ENCODE measurements around the gene RAB31. TPM values are rescaled to one million over a fixed set of nuclear protein-coding genes. Genes with fewer than 3 reads are reported as not detected.

RAB31 gene
- total RNA-seq, 1 donor from 2014 or later, result 80.7 TPM

DNA sequence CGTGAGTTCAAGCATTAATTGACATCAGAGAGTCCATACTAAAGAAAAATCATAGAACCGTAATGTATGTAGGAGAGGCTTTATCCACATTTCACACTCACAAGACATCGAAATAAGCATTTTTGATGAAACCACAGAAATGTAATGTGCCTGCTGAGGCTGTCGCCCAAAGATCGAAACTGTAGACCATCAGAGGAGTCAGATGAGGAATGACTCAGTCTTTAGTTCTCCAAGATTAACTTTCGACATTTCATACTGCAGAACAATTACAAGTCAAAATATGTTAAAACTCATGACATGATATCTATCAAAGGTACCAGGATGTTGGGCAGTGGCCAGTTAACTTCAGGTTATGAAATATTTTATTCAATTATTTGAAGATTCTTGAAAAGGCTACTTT, 79.6 kb downstream of the RAB31 start:
- no peak for DNase-seq (ENCODE audit: low spot score)

DNA sequence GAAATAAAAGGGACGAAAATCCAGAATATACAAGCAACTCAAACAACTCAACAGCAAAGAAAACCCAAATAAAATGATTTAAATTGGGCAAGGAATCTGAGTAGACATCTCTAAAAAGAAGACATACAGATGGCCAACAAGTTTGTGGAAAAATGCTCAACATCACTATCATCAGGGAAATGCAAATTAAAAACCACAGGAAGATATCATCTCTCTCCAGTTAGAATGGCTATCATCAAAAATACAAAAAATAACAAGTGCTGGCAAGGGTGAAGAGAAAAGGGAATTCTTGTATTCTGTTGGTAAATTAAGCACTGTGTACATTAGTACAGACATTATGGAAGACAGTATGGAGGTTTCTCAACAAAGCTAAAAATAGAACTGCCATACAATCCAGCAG, 80.0 kb downstream of the RAB31 start:
- DNase-seq (ENCODE audit: low spot score), result no peak

DNA sequence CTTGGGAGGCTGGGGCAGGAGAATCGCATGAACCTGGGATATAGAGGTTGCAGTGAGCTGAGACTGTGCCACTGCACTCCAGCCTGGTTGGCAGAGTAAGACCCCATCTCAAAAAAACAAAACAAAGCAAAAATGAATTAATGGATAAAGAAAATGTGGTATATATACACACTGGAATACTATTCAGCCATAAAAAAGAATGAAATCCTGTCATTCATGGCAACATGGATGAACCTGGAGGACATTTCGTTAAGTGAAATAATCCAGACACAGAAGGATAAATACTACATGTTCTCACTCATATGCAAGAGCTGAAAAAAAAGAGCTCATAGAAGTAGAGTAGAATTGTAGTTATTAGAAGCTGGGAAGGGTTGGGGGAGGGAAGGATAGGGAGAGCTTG, 80.8 kb downstream of the RAB31 start:
- no peak for DNase-seq (ENCODE audit: low spot score)

GRCh38 chr18:9790261-9790660, 82.2 kb downstream of the RAB31 start:
- DNase-seq (ENCODE audit: low spot score), result no peak

- DNase-seq (ENCODE audit: low spot score), result no peak
Measured at GRCh38 chr18:9791991-9792390, 83.9 kb downstream of the RAB31 start.

DNA sequence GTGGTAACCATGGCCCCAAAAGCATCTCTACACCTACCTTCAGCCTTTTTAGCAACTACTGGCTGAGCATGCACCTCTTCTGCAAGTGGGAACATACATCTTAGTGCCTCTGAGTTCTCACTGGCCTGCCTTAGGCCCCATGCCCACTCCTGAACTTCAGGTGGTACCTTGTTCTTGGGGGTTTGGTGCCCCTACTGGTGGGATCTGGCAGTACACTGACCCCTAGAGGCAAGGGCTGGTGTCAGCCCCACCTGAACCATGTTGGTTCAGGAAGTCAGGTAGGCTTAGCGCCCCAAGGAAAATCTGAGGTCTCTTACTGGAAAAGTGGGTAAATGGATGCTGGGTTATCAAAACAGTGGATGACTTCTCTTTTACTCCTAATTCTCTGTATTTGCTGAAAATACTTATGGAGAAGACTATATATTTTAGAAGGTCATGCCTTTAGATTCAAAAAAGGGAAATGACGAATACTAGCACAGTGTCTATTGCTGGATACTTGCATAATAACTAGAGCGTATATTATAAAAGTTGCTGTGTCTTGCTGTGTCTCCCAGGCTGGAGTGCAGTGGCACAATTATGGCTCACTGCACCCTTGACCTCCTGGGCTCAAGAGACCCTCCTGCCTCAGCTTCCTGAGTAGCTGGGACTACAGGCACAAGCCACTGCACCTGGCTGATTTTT, 84.6 kb downstream of the RAB31 start:
- no peak for DNase-seq (ENCODE audit: low spot score)

DNA sequence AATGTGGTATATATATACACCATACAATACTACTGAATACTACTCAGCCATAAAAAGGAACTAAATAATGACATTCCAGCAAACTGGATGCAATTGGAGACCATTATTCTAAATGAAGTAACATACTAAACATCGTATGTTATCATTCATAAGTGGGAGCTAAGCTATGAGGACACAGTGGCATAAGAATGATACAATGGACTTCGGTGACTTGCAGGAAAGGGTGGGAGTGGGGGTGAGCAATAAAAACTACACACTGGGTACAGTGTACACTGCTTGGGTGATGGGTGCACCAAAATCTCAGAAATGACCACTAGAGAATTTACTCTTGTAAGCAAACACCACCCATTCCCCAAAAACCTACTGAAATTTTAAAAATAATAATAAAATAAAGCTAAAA, 87.9 kb downstream of the RAB31 start:
- DNase-seq (ENCODE audit: low spot score), result no peak

DNA sequence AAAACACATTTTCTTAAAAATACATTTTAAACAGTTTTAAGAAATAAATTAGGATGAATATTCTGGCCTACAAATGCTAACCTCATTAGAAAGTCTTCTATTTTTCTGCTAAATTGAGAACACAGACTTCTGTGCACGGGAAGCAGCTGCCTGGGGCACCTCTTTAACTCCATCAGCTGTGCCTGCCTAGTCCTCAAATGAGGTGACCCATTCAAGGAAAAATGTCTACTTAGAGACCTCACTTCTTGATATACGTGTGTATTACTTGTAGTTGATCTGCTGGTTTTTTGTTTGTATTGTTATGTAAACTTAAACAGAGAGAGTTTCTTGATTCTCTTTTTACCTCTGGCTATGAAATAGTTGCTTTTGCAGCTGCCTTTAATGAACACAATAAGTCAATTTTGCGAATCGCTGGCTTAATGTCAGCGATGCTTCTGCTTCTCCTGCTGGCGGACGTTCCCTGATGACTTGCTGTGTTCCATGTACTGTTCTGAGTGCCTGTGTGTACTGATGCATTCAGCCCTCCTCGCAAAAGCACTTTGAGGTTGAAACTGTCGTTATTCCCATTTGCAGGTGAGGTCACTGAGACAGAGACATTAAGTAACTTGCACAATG, 88.9 kb downstream of the RAB31 start:
- DNase-seq (ENCODE audit: low spot score), result no peak

DNA sequence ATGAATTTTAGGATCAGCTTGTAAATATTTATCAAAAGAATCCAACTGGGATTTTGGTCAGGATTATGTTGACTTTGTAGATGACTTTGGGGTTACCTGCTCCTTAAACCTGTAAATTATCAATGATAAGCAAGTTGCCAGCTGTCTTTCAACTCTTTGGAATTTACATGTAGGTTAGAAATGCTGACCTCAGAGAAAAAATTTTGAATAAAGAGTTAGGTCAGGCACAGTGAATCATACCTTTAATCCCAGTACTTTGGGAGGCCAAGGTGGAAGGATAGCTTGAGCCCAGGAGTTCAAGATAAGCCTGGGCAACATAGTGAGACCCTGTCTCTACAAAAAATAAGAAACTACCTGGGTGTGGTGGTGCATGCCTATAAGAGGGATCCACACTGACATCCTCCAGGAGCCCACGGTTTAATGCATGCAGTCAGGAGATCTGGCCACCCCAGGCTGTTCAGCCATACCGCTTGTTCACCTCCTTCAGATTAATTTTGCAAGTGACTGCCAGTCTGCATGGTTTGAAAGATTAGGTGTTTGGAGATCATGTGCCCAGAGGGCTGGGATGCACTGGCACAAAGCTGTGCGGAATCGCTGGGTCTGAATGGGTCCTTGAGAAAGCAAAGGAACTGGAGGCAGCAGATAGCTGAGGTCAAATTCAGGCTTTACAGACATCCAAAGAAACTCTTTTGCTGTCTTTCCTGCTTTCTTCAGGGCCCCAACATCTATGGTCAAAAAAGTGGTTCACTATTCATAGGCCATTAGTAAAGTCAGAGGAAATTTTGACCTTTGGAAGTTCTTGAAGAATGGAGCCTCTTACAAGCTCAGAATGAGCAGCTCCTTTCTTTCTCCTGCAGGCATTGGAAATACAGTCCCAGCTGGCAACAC, 94.3 kb downstream of the RAB31 start:
- no peak for DNase-seq (ENCODE audit: low spot score)

DNA sequence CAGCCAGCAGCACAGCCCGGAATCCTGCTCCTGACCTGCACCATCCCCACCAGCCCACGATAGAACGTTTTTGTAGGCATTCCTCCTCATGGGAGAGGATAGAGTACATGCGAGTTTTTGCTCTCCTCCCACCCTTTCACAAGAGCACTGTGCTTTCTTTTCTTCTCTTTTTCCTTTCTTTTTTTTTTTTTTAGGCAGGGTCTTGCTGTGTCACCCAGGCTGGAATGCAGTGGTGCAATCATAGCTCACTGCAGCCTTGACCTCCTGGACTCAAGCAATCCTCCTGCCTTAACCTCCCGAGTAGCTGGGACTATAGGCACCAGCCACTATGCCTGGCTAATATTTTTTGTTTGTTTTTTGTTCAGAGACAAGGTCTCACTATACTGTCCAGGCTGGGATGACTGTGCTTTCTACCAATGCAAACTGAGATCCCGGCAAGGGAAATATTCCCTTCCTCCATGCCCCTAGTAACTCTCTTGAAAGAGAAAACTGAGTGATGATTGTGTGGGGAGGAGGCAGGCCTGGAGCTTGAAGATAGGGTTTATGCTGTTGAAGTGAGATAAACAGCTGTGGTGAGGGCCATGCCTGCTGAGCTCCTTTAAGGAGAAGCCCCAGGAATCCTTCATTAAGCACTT, 95.1 kb downstream of the RAB31 start:
- DNase-seq (ENCODE audit: low spot score), result no peak

DNA sequence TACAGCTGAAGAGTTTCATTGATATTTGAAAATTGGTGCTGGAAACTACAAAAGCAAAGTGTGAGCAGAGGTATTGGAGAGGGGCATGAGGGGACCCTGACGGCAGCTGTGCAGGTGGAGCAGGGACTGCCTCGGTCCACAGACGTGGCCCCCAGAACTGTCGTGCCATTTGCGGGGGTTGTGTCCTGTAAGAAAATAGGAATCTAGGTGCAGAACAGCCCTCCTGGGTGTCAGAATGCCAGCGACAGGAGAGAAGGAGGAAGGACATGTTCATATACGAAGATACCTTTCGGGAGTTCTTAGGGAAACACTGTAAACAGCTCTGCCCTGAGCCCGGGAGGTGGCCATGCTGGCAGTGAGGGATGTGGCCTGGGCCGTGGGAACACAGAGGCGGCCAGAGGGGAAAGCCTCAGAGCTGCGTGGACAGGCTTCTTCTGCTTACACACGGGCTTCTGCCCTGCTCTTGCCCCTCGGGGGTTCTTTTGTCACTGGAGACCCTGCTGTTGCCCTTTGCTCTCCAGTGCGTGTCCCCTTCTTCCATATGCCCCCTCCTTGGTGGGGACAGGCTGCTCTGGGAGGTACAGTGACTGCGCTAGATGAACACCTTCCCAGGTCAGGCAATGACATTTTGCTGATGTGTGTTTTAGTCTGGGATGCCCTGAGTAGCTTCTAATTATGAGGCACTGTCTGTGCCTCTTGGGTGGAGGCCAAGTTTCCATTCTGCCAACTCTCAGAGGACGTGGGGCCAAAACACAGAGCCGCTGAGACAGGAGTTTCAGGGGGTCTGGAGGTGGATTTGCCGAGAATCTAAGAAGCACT, 95.8 kb downstream of the RAB31 start:
- DNase-seq (ENCODE audit: low spot score), result no peak

- no peak for DNase-seq (ENCODE audit: low spot score)
Measured at GRCh38 chr18:9804517-9805104, 96.5 kb downstream of the RAB31 start.

DNA sequence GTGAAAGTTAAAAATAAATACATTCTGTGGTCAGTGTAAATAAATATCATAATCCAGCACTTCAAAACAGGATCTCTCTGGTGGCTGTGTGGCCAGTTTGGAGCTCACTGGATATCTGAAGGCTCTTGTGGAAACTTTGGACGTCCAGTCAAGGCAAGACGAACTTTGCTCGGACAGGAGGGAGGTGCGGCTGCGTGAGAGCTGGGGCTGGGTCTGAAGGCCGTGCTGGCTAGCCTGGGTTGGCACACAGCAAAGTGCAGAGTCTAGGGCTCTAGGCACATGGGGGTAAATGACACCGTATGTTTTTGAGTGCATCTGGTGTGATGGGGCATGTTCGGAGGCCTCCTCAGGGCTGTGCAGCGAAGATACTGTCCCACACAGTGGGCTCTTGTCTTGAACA, 98.8 kb downstream of the RAB31 start:
- no peak for DNase-seq (ENCODE audit: low spot score)

- DNase-seq (ENCODE audit: low spot score), result no peak
Measured at GRCh38 chr18:9808295-9809241, 100.5 kb downstream of the RAB31 start.

GRCh38 chr18:9809697-9810096, 101.6 kb downstream of the RAB31 start:
- DNase-seq (ENCODE audit: low spot score), result no peak

DNA sequence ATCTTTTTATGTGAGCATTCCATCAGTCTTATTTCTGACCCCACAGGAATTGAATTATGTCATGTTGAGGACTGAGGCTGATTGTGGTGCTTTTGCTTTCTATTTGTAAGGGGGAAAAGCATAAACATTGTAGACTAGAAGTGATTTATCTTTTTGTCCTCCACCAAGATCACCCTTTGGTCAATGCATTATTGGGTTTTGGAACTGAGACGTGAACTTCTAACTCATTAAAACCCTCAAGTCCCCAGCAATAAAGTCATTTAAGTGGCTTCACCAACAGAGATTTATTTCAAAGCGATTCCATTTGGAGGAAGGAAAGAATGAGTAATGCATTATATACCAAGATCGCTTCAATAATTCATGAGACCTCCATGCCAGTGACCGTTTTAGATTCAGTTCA, 102.2 kb downstream of the RAB31 start:
- no peak for DNase-seq (ENCODE audit: low spot score)

DNA sequence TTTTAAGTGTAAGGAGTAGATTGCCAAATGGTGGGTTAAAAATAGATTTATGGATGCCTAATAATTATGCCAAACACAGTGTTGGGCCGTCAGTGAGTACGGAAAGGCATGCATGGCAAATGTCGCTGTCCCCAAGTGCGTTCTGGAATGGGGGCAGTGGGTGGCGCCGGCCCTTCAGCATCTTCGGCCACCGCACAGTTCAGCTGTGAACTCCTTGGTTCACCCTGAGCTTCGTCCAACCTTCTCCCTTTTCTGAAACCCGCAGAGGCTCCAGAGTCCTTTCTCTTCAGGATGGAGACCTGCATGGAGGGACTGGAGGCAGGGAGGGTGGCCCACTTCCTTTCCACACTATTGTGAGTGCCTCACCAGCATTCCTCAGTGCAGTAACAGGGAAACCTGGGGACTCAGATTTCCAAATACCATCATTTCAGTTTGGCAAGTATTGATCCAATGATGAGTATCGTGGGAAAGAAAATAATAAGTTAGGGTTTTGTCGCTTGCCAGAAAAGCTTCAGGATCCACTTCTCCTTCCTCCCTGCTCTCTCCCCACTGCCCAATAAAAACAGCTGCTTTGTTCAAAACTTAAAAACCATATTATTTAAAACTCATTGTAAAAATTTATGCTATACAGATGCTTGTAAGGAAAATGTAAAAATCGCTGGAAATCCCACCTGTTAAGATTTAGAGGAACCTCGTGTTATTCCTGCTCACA, 103.0 kb downstream of the RAB31 start:
- DNase-seq (ENCODE audit: low spot score), result no peak

- no peak for DNase-seq (ENCODE audit: low spot score)
Measured at GRCh38 chr18:9811978-9812377, 103.9 kb downstream of the RAB31 start.

DNA sequence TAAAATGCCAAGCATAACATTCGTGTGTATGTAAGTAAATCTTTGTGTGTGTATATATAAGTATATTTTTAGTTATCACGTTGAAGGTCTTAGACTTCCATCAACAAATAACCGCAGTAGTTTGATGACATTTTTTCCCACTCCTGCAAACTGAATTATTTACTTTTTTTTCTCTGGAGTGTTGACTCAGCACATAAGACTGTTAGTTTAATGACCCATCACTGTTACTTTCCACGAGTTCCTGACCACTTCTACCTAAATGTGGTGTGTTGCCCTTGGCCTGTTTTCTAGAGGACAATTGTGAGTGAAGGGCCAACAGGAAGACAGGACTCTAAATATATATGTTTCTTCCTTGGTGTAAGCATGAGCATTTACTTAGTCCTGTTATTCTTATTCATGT, 106.3 kb downstream of the RAB31 start:
- no peak for DNase-seq (ENCODE audit: low spot score)

All from mesenteric fat pad (tissue), 1 donor.